Measurements from ENCODE around the gene FOXO6. TPM values are rescaled to one million over a fixed set of nuclear protein-coding genes. Genes with fewer than 3 reads are reported as not detected.

Gene FOXO6
- total and polyA plus RNA-seq, 2 donors (not counting 1 experiment from before 2014, with no cell fraction given) = 0.06 to 0.15 TPM

GRCh38 chr1:41370225-41370624, 9.0 kb downstream of the FOXO6 start:
- CTCF ChIA-PET = interaction anchor here (0.5 to 0.7 kb wide), 2 partner anchors 108 to 1862 kb away, joined by 3 read pairs; no protein-coding TSS in a partner anchor
- ATAC-seq (ENCODE audit: low read depth) = no peak
- no peak for TF ChIP-seq EZH2 (IDR thresholded peaks at IDR 0.05; ENCODE audit: borderline replicate concordance, insufficient read depth, low read depth, low read length, poor library complexity, severe bottlenecking)
- TF ChIP-seq, protein P1, sequence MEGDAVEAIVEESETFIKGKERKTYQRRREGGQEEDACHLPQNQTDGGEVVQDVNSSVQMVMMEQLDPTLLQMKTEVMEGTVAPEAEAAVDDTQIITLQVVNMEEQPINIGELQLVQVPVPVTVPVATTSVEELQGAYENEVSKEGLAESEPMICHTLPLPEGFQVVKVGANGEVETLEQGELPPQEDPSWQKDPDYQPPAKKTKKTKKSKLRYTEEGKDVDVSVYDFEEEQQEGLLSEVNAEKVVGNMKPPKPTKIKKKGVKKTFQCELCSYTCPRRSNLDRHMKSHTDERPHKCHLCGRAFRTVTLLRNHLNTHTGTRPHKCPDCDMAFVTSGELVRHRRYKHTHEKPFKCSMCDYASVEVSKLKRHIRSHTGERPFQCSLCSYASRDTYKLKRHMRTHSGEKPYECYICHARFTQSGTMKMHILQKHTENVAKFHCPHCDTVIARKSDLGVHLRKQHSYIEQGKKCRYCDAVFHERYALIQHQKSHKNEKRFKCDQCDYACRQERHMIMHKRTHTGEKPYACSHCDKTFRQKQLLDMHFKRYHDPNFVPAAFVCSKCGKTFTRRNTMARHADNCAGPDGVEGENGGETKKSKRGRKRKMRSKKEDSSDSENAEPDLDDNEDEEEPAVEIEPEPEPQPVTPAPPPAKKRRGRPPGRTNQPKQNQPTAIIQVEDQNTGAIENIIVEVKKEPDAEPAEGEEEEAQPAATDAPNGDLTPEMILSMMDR (IDR thresholded peaks at IDR 0.05) = no peak
- Histone ChIP-seq H3K4me2 (replicated peaks; ENCODE audit: low read depth, low read length, poor library complexity, severe bottlenecking) (no peak overlapping the region), H3K9ac (ENCODE audit: low read length) (no peak overlapping the region), H4K20me1 (ENCODE audit: control insufficient read depth, insufficient read depth, low read length, poor library complexity, severe bottlenecking) (no peaks in the 10 kb centered on the region), H3K27ac (ENCODE audit: low read length in 2 of 2) (no peak overlapping the region), H3K9me3 (ENCODE audit: control extremely low read depth in 1 of 3, control insufficient read depth in 2 of 3, insufficient read depth in 1 of 3, low read length in 2 of 3) (peaks cover 0 to 4% (median 0%) of the 10 kb centered on the region in 3 donors), H3K79me2 (ENCODE audit: control insufficient read depth, insufficient read depth, low read length) (no peaks in the 10 kb centered on the region), H3K36me3 (replicated peaks in 1 of 2; ENCODE audit: control extremely low read depth in 1 of 2, control insufficient read depth in 1 of 2, extremely low read depth in 1 of 2, insufficient read depth in 2 of 2, low read length in 1 of 2) (no peaks in the 10 kb centered on the region), H3K27me3 (replicated peaks in 1 of 4; ENCODE audit: control extremely low read depth in 1 of 4, control insufficient read depth in 3 of 4, insufficient read depth in 4 of 4, low read length in 3 of 4) (peaks cover 0 to 42% (median 15%) of the 10 kb centered on the region in 4 experiments), H2AFZ (ENCODE audit: insufficient read depth, low read depth, low read length, poor library complexity, severe bottlenecking) (no peak overlapping the region), H3K4me1 (ENCODE audit: control insufficient read depth in 2 of 2, insufficient read depth in 2 of 2, low read length in 2 of 2) (peaks cover 13 to 16% of the 10 kb centered on the region in 2 donors), H3K4me3 (ENCODE audit: control extremely low read depth in 1 of 5, extremely low read depth in 1 of 5, insufficient read depth in 1 of 5, low read depth in 2 of 5, low read length in 4 of 5) (no peak overlapping the region)
- Mint-ChIP-seq H3K27ac (no peak overlapping the region), H3K9me3 (ENCODE audit: insufficient read depth) (no peaks in the 10 kb centered on the region), H3K27me3 (peaks cover 39% of the 10 kb centered on the region), H3K4me1 (peaks cover 8% of the 10 kb centered on the region), H3K4me3 (no peak overlapping the region)
- intact Hi-C loops (cut with micrococcal nuclease) = no loop called here
- WGBS (ENCODE audit: insufficient coverage) = 75% methylated on average over 1 of the region's 4 CpGs
- no peak for DNase-seq
- POLR2A ChIA-PET = no interaction called here

GRCh38 chr1:41370756-41371420, 9.7 kb downstream of the FOXO6 start:
- peaks cover 6% of the 10 kb centered on the region for H3K4me1 Mint-ChIP-seq
- Histone ChIP-seq H3K9me3 (ENCODE audit: control extremely low read depth in 1 of 3, control insufficient read depth in 2 of 3, insufficient read depth in 1 of 3, low read length in 2 of 3) (peaks cover 0 to 4% (median 0%) of the 10 kb centered on the region in 3 donors), H3K9ac (ENCODE audit: low read length) (no peak overlapping the region), H3K27ac (ENCODE audit: low read length in 2 of 2) (no peak overlapping the region), H3K4me2 (replicated peaks; ENCODE audit: low read depth, low read length, poor library complexity, severe bottlenecking) (no peak overlapping the region), H3K4me1 (ENCODE audit: control insufficient read depth in 2 of 2, insufficient read depth in 2 of 2, low read length in 2 of 2) (peaks cover 11 to 12% of the 10 kb centered on the region in 2 donors), H2AFZ (ENCODE audit: insufficient read depth, low read depth, low read length, poor library complexity, severe bottlenecking) (no peak overlapping the region), H4K20me1 (ENCODE audit: control insufficient read depth, insufficient read depth, low read length, poor library complexity, severe bottlenecking) (no peaks in the 10 kb centered on the region), H3K79me2 (ENCODE audit: control insufficient read depth, insufficient read depth, low read length) (no peaks in the 10 kb centered on the region), H3K4me3 (ENCODE audit: control extremely low read depth in 1 of 5, extremely low read depth in 1 of 5, insufficient read depth in 1 of 5, low read depth in 2 of 5, low read length in 4 of 5) (no peak overlapping the region), H3K36me3 (replicated peaks in 1 of 2; ENCODE audit: control extremely low read depth in 1 of 2, control insufficient read depth in 1 of 2, extremely low read depth in 1 of 2, insufficient read depth in 2 of 2, low read length in 1 of 2) (no peaks in the 10 kb centered on the region), H3K27me3 (replicated peaks in 1 of 4; ENCODE audit: control extremely low read depth in 1 of 4, control insufficient read depth in 3 of 4, insufficient read depth in 4 of 4, low read length in 3 of 4) (peaks cover 0 to 36% (median 12%) of the 10 kb centered on the region in 4 experiments)
- WGBS (ENCODE audit: insufficient coverage) = 87% methylated on average over 5 of the region's 5 CpGs
- intact Hi-C loops (cut with micrococcal nuclease) = no loop called here
- ChIA-PET POLR2A (no interaction called here), CTCF (interaction anchor here (0.5 kb wide), 1 partner anchor 107 kb away, joined by 3 read pairs; no protein-coding TSS in a partner anchor)
- no peak overlapping the region for H3K27ac Mint-ChIP-seq
- no peak for ATAC-seq (ENCODE audit: low read depth)
- H3K9me3 Mint-ChIP-seq (ENCODE audit: insufficient read depth) = no peaks in the 10 kb centered on the region
- H3K4me3 Mint-ChIP-seq = no peak overlapping the region
- peaks cover 44% of the 10 kb centered on the region for H3K27me3 Mint-ChIP-seq
- DNase-seq = no peak
- no peak for TF ChIP-seq EZH2 (IDR thresholded peaks at IDR 0.05; ENCODE audit: borderline replicate concordance, insufficient read depth, low read depth, low read length, poor library complexity, severe bottlenecking)
- TF ChIP-seq, protein P1 (IDR thresholded peaks at IDR 0.05) = no peak

All from B cell (primary cell).